Heart right ventricle (tissue), 16 donors: ENCODE results near the gene SBK1. TPM values are rescaled to one million over a fixed set of nuclear protein-coding genes. Genes with fewer than 3 reads are reported as not detected.
A peak's percentile ranks its signal among the peaks of the same experiment; 100 is the strongest.

ENCODE experiments used
- ATAC-seq, 8 donors: fragments of 200-7000 bp; cut with Tn5 transposase; one replicate each; pipeline ENCODE4 v1.9.1; 2020; ENCODE audit warnings: mild to moderate bottlenecking in 8 of 8, moderate library complexity in 8 of 8, moderate number of reproducible peaks in 1 of 8
- DNase-seq, 2 donors: peaks; one replicate each; pipeline ENCODE4 v3.0.0-alpha.2; 2020
- H3K27ac ChIP-seq, 10 donors: fragments of 200-600 bp; sonication (generic) in 2 of 10; one replicate each; pipeline versions ENCODE4 v1.5.0 to v1.8.0; 2020 to 2022; ENCODE audit warnings: mild to moderate bottlenecking in 3 of 10
- H3K27me3 ChIP-seq, 7 donors: fragments of 200-600 bp; one replicate each; pipeline ENCODE4 v1.8.0; 2021 to 2022; ENCODE audit warnings: mild to moderate bottlenecking in 2 of 7
- H3K36me3 ChIP-seq, 9 donors: fragments of 200-600 bp; sonication (generic) in 1 of 9; one replicate each; pipeline versions ENCODE4 v1.5.0 to v1.8.0; 2020 to 2022; ENCODE audit warnings: mild to moderate bottlenecking in 2 of 9
- H3K4me1 ChIP-seq, 9 donors: fragments of 200-600 bp; sonication (generic) in 1 of 9; one replicate each; pipeline versions ENCODE4 v1.5.0 to v1.8.0; 2020 to 2022; ENCODE audit warnings: mild to moderate bottlenecking in 4 of 9
- H3K4me3 ChIP-seq, 10 donors: fragments of 200-600 bp; sonication (generic) in 2 of 10; one replicate each; pipeline versions ENCODE4 v1.5.0 to v1.8.0; 2020 to 2022; ENCODE audit warnings: mild to moderate bottlenecking in 7 of 10, moderate library complexity in 2 of 10
- H3K9me3 ChIP-seq, 11 donors: fragments of 200-600 bp in 10 of 11; sonication (generic) in 2 of 11; one replicate each; pipeline versions ENCODE4 v1.5.0 to v1.8.0; 2013 to 2022; ENCODE audit warnings: mild to moderate bottlenecking in 2 of 11, control low read depth in 1 of 11, moderate library complexity in 1 of 11
- CTCF ChIP-seq, 9 donors: fragments of 200-600 bp; sonication (generic) in 2 of 9; IDR thresholded peaks; one replicate each; pipeline versions ENCODE4 v1.5.0 to v1.8.0; 2021 to 2022; ENCODE audit warnings: antibody characterized with exemption in 9 of 9, mild to moderate bottlenecking in 5 of 9, moderate library complexity in 1 of 9
- WGBS, 2 donors: extraction: QIAGEN DNeasy Blood & Tissue Kit; methylation state at CpG; one replicate each; pipeline ENCODE4 v1.1.7; 2013; ENCODE audit warnings: inconsistent platforms in 1 of 2; 5-methylcytosine and 5-hydroxymethylcytosine counted together
- intact Hi-C, 10 donors: fragments of 100-400 bp; cut with DNase I; formaldehyde crosslinking; loops; one replicate each; pipeline versions ENCODE4 v1.11.1 to v1.14.2; 2022
- polyA plus RNA-seq, 2 donors: library from polyadenylated mRNA; stranded (reverse); fragments of 200-250 nt; gene quantifications; one replicate each; pipeline ENCODE4 v1.2.3, GENCODE V29; 2013
- total RNA-seq, 10 donors: library from RNA; stranded (reverse); fragmentation: NEBNext Ultra II Directional in 3 of 10; extraction: Animal tissue kit (Norgen Biotek cat#: 25700) in 3 of 10; gene quantifications; one replicate each; pipeline versions ENCODE4 v1.2.1 to v1.2.4, GENCODE V29; 2021 to 2023
- donor health status: Arrhythmogenic right ventricular cardiomyopathy.
- donor health status: ischemic (EF 13 %, LVEDD 7.1; RV severe dilation, severe dysfunction).
- donor health status: healthy with polysubstance abuse.
- donor health status: DM: no; HTN: yes; CAD: no.
- donor health status: DM: no; HTN: no; CAD: no.
- donor health status: ischemic (EF 25% LVEDD 6.9; RV normal size, moderate dysfunction).
- donor health status: ischemic (EF 25% LVEDD 5.7; RV mildly dilated, moderate dysfunction).
- donor health status: healthy.
- donor health status: DM: yes; HTN: yes; CAD: no.
- donor health status: Ischemic cardiomyopathy.
- donor health status: ischemic (EF 35%, LVEDD 5.7; RV mildly dilated, moderate dysfunction).
- donor health status: nonischemic (EF 11% LVEDD 7.7; RV severe dilation, severe dysfunction).
- donor health status: DM: yes; HTN: yes; CAD: no.
- donor health status: PGD.
- donor health status: ischemic (EF 29% LVEDD 5.4; RV normal size, mild dysfunction).
- donor health status: nonischemic (EF 23%, LVEDD 6.1; RV moderate dilation, normal function).

SBK1 gene
- total and polyA plus RNA-seq, 12 donors, result 0.38 to 7.0 (median 2.8) TPM

- no peaks in the 10 kb centered on the region for H3K9me3 ChIP-seq
- no peaks in the 10 kb centered on the region for H3K27me3 ChIP-seq
- no peaks in the 10 kb centered on the region for H3K36me3 ChIP-seq
- DNase-seq, result peak; percentile 39 to 45
- TF ChIP-seq CTCF (IDR thresholded peaks at IDR 0.05), result no peak
- H3K4me3 ChIP-seq, result no peak overlapping the region
- no peak overlapping the region for H3K27ac ChIP-seq
- peak in 4 of 8 donors; percentile 35 to 58 (median 40) for ATAC-seq
- H3K4me1 ChIP-seq, result peaks cover 0 to 12% (median 4%) of the 10 kb centered on the region in 9 donors
- WGBS, 2 donors, result 29 to 39% methylated on average over 8 of the region's 8 CpGs
- intact Hi-C loops, result no loop called here
These were observed 11.9 kb downstream of the SBK1 start for GRCh38 chr16:28304214-28304613.

- ATAC-seq (no peak), DNase-seq (no peak)
- H3K4me1 ChIP-seq, result peaks cover 0 to 13% (median 0%) of the 10 kb centered on the region in 9 donors
These were observed 15.6 kb downstream of the SBK1 start for GRCh38 chr16:28307936-28308335.

GRCh38 chr16:28308794-28309584 lies 16.7 kb downstream of the SBK1 start:
- Histone ChIP-seq H3K36me3 (no peaks in the 10 kb centered on the region), H3K4me1 (peaks cover 0 to 13% (median 0%) of the 10 kb centered on the region in 9 donors), H3K27me3 (no peaks in the 10 kb centered on the region), H3K4me3 (no peak overlapping the region), H3K27ac (peak overlapping the region in 2 of 10 donors; percentile 15 to 49), H3K9me3 (no peaks in the 10 kb centered on the region)
- 66 to 73% methylated on average over 14 of the region's 14 CpGs for WGBS, 2 donors
- peak in 6 of 8 donors; percentile 50 to 85 (median 62) for ATAC-seq
- peak in 1 of 2 donors; percentile 24 for DNase-seq
- intact Hi-C loops, result no loop called here
- no peak for TF ChIP-seq CTCF (IDR thresholded peaks at IDR 0.05)

More at GRCh38 chr16:28307936-28308335, 15.6 kb downstream of the SBK1 start:
- Histone ChIP-seq H3K4me3 (no peak overlapping the region), H3K9me3 (no peaks in the 10 kb centered on the region), H3K36me3 (no peaks in the 10 kb centered on the region), H3K27me3 (no peaks in the 10 kb centered on the region), H3K27ac (no peak overlapping the region)
- WGBS, 2 donors, result 62 to 65% methylated on average over 5 of the region's 5 CpGs
- intact Hi-C loops, result no loop called here
- TF ChIP-seq CTCF (IDR thresholded peaks at IDR 0.05), result no peak

- peak; percentile 29 to 74 (median 70) for ATAC-seq
- Histone ChIP-seq H3K9me3 (no peaks in the 10 kb centered on the region), H3K4me1 (peaks cover 0 to 13% (median 0%) of the 10 kb centered on the region in 9 donors), H3K27me3 (no peaks in the 10 kb centered on the region), H3K27ac (peak overlapping the region in 1 of 10 donors; percentile 77), H3K36me3 (no peaks in the 10 kb centered on the region), H3K4me3 (no peak overlapping the region)
- peak in 1 of 2 donors; percentile 37 for DNase-seq
- intact Hi-C loops, result no loop called here
- WGBS, 2 donors, result 48 to 56% methylated on average over 20 of the region's 20 CpGs
- TF ChIP-seq CTCF (IDR thresholded peaks at IDR 0.05), result no peak
These were observed 17.5 kb downstream of the SBK1 start for GRCh38 chr16:28309811-28310311.
